ENCODE measurements around the gene PDZD8.
"Not testable (repeated sequence)": the region's sequence is repeated elsewhere in the genome, so short reads cannot be mapped to it uniquely, and the experiment has no call there.

PDZD8 gene

DNA sequence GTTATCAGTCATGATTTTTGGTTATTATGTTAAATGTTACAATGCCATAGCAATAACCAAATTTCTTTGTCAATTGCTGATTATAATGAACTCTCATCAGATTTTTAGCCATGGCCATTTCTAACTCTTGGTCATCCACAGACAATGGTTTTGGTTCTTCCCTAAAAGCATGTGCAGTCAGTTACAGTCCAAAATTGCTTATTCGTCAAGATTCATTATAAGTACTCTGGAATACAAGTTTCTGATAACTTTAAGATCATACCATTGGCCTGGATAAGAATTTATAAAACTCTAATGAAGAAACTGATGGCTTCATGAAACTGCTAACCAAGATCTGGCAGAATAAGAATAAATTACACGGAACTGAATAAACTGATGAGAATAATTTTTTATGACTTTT, 50.9 kb downstream of the PDZD8 start:
- Histone ChIP-seq H3K27me3 (replicated peaks; ENCODE audit: control insufficient read depth, insufficient read depth, low read length, poor library complexity, severe bottlenecking) (no peaks in the 10 kb centered on the region), H3K9me3 (ENCODE audit: control insufficient read depth, low read length) (no peaks in the 10 kb centered on the region), H3K36me3 (ENCODE audit: control insufficient read depth, insufficient read depth, low read length) (no peaks in the 10 kb centered on the region), H3K27ac (ENCODE audit: insufficient read depth, low read length, poor library complexity, severe bottlenecking) (no peak overlapping the region), H3K4me3 (ENCODE audit: insufficient read depth, low read depth, low read length, poor library complexity, severe bottlenecking) (no peak overlapping the region), H3K4me1 (ENCODE audit: control insufficient read depth, insufficient read depth, low read length, poor library complexity, severe bottlenecking) (no peaks in the 10 kb centered on the region)
- DNase-seq, result no peak

DNA sequence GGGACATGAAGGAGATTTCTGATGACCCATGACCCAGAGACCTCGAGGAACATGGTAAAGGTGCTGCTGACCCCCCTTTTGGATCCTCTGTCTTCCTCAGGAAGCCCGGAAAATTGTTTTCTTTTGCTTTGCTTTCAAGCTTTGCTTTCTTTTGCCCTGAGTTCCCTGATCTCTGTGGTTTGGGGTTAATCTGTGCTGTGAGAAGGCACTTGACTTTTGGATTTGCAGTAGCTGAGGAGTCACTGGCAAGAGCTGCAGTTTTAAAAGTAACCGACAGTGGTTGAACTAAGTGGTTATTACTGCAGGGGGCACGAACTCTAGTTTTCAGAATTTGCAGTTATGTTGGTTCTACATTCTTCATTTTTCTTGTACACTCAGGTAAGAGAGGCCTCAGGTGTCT, 53.0 kb downstream of the PDZD8 start:
- H3K27ac ChIP-seq (ENCODE audit: insufficient read depth, low read length, poor library complexity, severe bottlenecking), result no peak overlapping the region
- H3K36me3 ChIP-seq (ENCODE audit: control insufficient read depth, insufficient read depth, low read length), result no peaks in the 10 kb centered on the region
- H3K4me3 ChIP-seq (ENCODE audit: insufficient read depth, low read depth, low read length, poor library complexity, severe bottlenecking), result no peak overlapping the region
- no peak for DNase-seq
- H3K9me3 ChIP-seq (ENCODE audit: control insufficient read depth, low read length), result no peaks in the 10 kb centered on the region
- H3K4me1 ChIP-seq (ENCODE audit: control insufficient read depth, insufficient read depth, low read length, poor library complexity, severe bottlenecking), result no peaks in the 10 kb centered on the region
- H3K27me3 ChIP-seq (replicated peaks; ENCODE audit: control insufficient read depth, insufficient read depth, low read length, poor library complexity, severe bottlenecking), result no peaks in the 10 kb centered on the region

DNA sequence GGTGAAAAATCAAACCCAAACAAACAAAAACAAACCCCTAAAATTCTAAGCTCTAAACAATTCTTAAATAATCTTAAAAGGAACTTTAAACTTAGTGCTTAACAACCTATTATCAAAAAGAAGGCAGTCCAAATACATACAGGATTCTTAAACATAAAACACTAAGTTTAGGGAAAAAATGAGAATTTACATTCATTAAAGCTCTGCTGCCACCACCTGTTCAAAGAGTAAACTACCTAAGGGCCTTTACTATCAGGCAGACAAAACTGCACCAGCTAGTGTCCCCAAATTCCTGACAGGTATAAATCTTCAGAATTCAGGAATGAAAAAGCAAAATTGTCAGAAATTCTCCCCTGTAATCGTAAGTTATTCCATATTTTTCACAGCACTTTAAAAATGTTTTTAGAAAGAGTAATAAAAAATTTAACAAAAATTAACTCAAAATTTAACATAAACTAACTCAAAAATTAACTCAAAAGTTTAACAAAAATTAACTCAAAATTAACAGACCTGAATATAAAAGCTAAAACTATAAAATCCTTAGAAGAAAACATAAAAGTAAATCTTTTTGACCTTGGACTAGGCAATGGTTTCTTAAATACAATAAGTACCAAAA, 55.1 kb downstream of the PDZD8 start:
- Histone ChIP-seq H3K9me3 (ENCODE audit: control insufficient read depth, low read length) (no peaks in the 10 kb centered on the region), H3K4me3 (ENCODE audit: insufficient read depth, low read depth, low read length, poor library complexity, severe bottlenecking) (no peak overlapping the region), H3K27me3 (replicated peaks; ENCODE audit: control insufficient read depth, insufficient read depth, low read length, poor library complexity, severe bottlenecking) (no peaks in the 10 kb centered on the region), H3K4me1 (ENCODE audit: control insufficient read depth, insufficient read depth, low read length, poor library complexity, severe bottlenecking) (no peaks in the 10 kb centered on the region), H3K36me3 (ENCODE audit: control insufficient read depth, insufficient read depth, low read length) (no peaks in the 10 kb centered on the region), H3K27ac (ENCODE audit: insufficient read depth, low read length, poor library complexity, severe bottlenecking) (no peak overlapping the region)
- DNase-seq, result no peak

DNA sequence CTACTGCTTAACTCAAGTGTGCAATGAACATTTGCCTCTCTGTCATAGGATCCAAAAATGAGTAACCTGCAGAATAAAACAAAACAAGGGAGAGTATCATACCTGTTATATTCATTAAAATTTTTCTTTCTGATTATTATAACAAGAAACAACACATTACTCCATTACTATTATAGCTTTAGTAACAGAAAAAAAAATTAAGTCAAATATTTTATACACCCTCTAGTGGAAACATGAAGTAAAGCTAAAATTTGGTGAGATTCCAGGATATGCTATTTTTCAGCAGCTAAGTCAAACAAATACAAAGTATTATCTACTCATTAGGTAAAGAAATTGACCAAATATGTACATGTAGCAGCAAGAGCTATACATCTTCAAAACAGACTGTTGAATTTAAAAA, 56.3 kb downstream of the PDZD8 start:
- Histone ChIP-seq H3K27me3 (replicated peaks; ENCODE audit: control insufficient read depth, insufficient read depth, low read length, poor library complexity, severe bottlenecking) (no peaks in the 10 kb centered on the region), H3K9me3 (ENCODE audit: control insufficient read depth, low read length) (no peaks in the 10 kb centered on the region), H3K36me3 (ENCODE audit: control insufficient read depth, insufficient read depth, low read length) (no peaks in the 10 kb centered on the region), H3K4me3 (ENCODE audit: insufficient read depth, low read depth, low read length, poor library complexity, severe bottlenecking) (no peak overlapping the region), H3K4me1 (ENCODE audit: control insufficient read depth, insufficient read depth, low read length, poor library complexity, severe bottlenecking) (no peaks in the 10 kb centered on the region), H3K27ac (ENCODE audit: insufficient read depth, low read length, poor library complexity, severe bottlenecking) (no peak overlapping the region)
- DNase-seq, result no peak

DNA sequence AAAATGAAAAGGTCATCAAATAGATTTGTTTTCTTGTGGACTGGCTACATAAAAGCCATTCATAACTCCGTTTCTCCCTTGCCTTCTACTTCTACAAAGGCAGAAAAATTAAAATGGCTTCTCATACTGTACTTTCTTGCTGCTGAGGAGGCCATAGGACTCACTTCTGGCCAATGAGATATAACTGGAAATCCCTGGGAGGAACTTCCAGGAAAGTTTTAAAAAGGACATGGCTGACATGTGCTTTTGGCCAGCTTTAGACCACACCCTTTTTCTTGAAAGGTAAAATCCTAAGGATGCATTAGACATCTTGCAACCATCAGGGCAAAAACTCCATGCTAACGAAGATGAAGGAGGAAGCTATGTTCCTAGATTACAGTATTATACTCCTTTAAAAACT, 58.5 kb downstream of the PDZD8 start:
- Histone ChIP-seq H3K36me3 (ENCODE audit: control insufficient read depth, insufficient read depth, low read length) (no peaks in the 10 kb centered on the region), H3K27me3 (replicated peaks; ENCODE audit: control insufficient read depth, insufficient read depth, low read length, poor library complexity, severe bottlenecking) (no peaks in the 10 kb centered on the region), H3K4me3 (ENCODE audit: insufficient read depth, low read depth, low read length, poor library complexity, severe bottlenecking) (no peak overlapping the region), H3K4me1 (ENCODE audit: control insufficient read depth, insufficient read depth, low read length, poor library complexity, severe bottlenecking) (no peaks in the 10 kb centered on the region), H3K9me3 (ENCODE audit: control insufficient read depth, low read length) (no peaks in the 10 kb centered on the region), H3K27ac (ENCODE audit: insufficient read depth, low read length, poor library complexity, severe bottlenecking) (no peak overlapping the region)
- no peak for DNase-seq

DNA sequence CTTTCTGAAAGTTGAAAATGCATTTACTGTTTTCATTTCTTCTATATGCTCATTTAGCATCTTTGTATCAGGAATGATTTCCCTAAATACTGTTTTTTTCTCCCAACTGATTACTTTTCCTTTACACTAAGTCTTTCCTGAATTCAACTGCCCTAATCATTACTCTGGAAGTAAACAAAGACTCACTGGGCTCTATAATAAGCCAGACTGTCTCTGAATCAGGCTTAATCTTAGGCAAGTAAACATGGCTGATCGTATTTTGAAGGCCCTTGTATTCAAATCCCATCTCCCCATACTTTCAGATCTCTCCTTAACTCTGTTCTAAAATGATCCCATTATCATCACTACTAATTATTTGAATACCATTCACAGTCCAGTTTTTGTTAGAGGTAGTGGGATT, 61.6 kb downstream of the PDZD8 start:
- Histone ChIP-seq H3K36me3 (ENCODE audit: control insufficient read depth, insufficient read depth, low read length) (no peaks in the 10 kb centered on the region), H3K9me3 (ENCODE audit: control insufficient read depth, low read length) (no peaks in the 10 kb centered on the region)
- no peak for DNase-seq

DNA sequence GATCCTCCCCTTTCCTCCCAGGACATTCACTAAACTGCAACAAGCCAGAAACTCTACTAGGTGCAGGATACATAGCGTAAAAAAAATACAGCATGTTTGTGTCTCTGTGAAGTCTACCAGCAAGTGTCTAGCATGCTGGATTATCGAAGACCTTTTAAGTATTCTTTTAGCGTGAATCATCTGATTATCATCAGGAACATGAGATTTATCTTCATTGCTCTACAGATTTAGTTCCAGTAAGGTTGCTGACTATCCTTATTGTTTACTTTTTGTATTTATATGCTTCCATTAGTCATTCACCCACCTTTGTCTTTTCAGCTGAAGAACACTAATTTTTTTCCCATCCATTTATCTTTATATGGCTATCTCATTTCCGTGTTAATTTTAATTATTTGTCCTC, 62.8 kb downstream of the PDZD8 start:
- Histone ChIP-seq H3K4me1 (ENCODE audit: control insufficient read depth, insufficient read depth, low read length, poor library complexity, severe bottlenecking) (no peaks in the 10 kb centered on the region), H3K36me3 (ENCODE audit: control insufficient read depth, insufficient read depth, low read length) (no peaks in the 10 kb centered on the region), H3K27me3 (replicated peaks; ENCODE audit: control insufficient read depth, insufficient read depth, low read length, poor library complexity, severe bottlenecking) (no peaks in the 10 kb centered on the region), H3K27ac (ENCODE audit: insufficient read depth, low read length, poor library complexity, severe bottlenecking) (no peak overlapping the region), H3K4me3 (ENCODE audit: insufficient read depth, low read depth, low read length, poor library complexity, severe bottlenecking) (no peak overlapping the region), H3K9me3 (ENCODE audit: control insufficient read depth, low read length) (no peaks in the 10 kb centered on the region)
- DNase-seq, result no peak

More for the DNA sequence above, 61.6 kb downstream of the PDZD8 start:
- H3K4me3 ChIP-seq (ENCODE audit: insufficient read depth, low read depth, low read length, poor library complexity, severe bottlenecking), result no peak overlapping the region
- H3K27me3 ChIP-seq (replicated peaks; ENCODE audit: control insufficient read depth, insufficient read depth, low read length, poor library complexity, severe bottlenecking), result no peaks in the 10 kb centered on the region
- H3K27ac ChIP-seq (ENCODE audit: insufficient read depth, low read length, poor library complexity, severe bottlenecking), result no peak overlapping the region
- H3K4me1 ChIP-seq (ENCODE audit: control insufficient read depth, insufficient read depth, low read length, poor library complexity, severe bottlenecking), result no peaks in the 10 kb centered on the region

DNA sequence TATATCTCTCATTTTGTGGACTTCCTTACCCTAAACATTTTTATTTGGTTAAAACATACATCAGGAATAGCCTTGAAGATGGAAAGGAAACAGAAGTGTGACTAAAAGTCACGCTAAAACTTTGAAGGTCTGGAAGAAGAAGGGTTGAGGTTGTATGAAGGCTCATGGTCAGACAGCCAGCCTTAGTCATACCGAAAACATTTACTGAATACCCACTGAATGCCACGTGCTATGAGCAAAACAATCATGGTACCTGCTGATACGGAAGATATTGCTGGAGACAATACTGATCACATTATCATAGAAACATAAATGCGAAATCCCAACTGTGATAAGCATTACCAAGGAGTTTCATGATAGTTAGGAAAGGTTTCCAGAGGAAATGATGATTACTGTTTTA, 64.0 kb downstream of the PDZD8 start:
- DNase-seq, result no peak
- no peak overlapping the region for H3K4me3 ChIP-seq (ENCODE audit: insufficient read depth, low read depth, low read length, poor library complexity, severe bottlenecking)
- no peaks in the 10 kb centered on the region for H3K36me3 ChIP-seq (ENCODE audit: control insufficient read depth, insufficient read depth, low read length)
- no peaks in the 10 kb centered on the region for H3K27me3 ChIP-seq (replicated peaks; ENCODE audit: control insufficient read depth, insufficient read depth, low read length, poor library complexity, severe bottlenecking)
- no peak overlapping the region for H3K27ac ChIP-seq (ENCODE audit: insufficient read depth, low read length, poor library complexity, severe bottlenecking)
- H3K9me3 ChIP-seq (ENCODE audit: control insufficient read depth, low read length), result no peaks in the 10 kb centered on the region
- no peaks in the 10 kb centered on the region for H3K4me1 ChIP-seq (ENCODE audit: control insufficient read depth, insufficient read depth, low read length, poor library complexity, severe bottlenecking)

DNA sequence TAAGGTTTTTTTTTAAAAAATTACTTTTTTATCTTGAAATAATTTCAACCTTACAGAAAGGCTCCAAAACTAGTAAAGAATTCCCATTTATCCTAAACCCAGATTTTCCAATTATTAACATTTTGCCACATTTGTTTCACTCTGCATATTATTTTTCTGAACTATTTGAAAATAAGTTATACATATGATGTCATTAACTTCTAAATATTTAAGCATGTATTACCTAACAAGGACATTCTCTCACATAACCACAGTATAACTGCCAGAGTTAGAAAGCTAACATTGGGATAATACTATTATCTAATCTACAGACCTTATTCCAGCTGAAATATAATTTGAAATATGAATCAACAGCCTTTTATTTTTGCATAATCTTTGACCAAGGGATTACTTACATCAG, 68.6 kb downstream of the PDZD8 start:
- H3K27ac ChIP-seq (ENCODE audit: insufficient read depth, low read length, poor library complexity, severe bottlenecking), result no peak overlapping the region
- H3K4me1 ChIP-seq (ENCODE audit: control insufficient read depth, insufficient read depth, low read length, poor library complexity, severe bottlenecking), result no peaks in the 10 kb centered on the region
- H3K9me3 ChIP-seq (ENCODE audit: control insufficient read depth, low read length), result no peaks in the 10 kb centered on the region

DNA sequence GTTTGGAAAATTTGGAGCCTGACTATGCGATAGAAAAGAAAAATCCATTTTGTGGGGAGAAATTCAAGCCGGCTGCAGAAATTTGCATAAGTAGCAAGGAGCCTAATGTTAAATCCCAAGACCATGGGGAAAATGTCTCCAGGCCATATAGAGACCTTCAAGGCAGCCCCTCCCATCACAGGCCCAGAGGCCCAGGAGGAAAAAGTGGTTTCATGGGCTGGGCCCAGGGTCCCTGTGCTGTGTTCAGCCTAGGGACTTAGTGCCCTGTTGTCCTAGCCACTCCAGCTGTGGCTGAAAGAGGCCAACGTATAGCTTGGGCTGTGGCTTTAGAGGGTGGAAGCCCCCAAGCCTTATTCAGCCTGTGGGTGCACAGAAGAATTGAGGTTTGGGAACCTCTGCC, 71.8 kb downstream of the PDZD8 start:
- H3K27ac ChIP-seq (ENCODE audit: insufficient read depth, low read length, poor library complexity, severe bottlenecking); H3K4me1 ChIP-seq (ENCODE audit: control insufficient read depth, insufficient read depth, low read length, poor library complexity, severe bottlenecking); H3K4me3 ChIP-seq (ENCODE audit: insufficient read depth, low read depth, low read length, poor library complexity, severe bottlenecking); H3K36me3 ChIP-seq (ENCODE audit: control insufficient read depth, insufficient read depth, low read length); H3K27me3 ChIP-seq (replicated peaks; ENCODE audit: control insufficient read depth, insufficient read depth, low read length, poor library complexity, severe bottlenecking); H3K9me3 ChIP-seq (ENCODE audit: control insufficient read depth, low read length); DNase-seq: not testable (repeated sequence)

More for the DNA sequence above, 68.6 kb downstream of the PDZD8 start:
- Histone ChIP-seq H3K27me3 (replicated peaks; ENCODE audit: control insufficient read depth, insufficient read depth, low read length, poor library complexity, severe bottlenecking) (no peaks in the 10 kb centered on the region), H3K4me3 (ENCODE audit: insufficient read depth, low read depth, low read length, poor library complexity, severe bottlenecking) (no peak overlapping the region), H3K36me3 (ENCODE audit: control insufficient read depth, insufficient read depth, low read length) (no peaks in the 10 kb centered on the region)
- no peak for DNase-seq

Data from effector memory CD4-positive, alpha-beta T cell (primary cell).